ENCODE measurements around the gene PLA2R1.

DNA sequence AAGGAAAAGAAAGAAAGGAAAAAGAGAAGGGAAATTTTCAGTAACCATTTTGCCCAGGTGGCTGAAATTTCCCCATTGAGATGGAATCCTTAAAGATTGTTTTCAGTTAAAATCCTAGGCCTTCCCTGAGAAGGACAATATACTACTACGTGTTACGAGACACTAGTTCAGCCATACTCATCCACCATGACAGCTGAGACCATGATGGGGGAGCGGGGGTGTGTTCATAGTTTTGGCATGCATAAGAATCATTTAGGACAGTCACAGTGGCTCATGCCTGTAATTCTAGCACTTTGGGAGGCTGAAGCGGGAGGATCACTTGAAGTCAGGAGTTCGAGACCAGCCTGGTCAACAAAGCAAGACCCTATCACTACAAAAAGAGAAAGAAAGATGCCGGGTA, 28.0 kb downstream of the PLA2R1 start:
- TF ChIP-seq, protein P1, sequence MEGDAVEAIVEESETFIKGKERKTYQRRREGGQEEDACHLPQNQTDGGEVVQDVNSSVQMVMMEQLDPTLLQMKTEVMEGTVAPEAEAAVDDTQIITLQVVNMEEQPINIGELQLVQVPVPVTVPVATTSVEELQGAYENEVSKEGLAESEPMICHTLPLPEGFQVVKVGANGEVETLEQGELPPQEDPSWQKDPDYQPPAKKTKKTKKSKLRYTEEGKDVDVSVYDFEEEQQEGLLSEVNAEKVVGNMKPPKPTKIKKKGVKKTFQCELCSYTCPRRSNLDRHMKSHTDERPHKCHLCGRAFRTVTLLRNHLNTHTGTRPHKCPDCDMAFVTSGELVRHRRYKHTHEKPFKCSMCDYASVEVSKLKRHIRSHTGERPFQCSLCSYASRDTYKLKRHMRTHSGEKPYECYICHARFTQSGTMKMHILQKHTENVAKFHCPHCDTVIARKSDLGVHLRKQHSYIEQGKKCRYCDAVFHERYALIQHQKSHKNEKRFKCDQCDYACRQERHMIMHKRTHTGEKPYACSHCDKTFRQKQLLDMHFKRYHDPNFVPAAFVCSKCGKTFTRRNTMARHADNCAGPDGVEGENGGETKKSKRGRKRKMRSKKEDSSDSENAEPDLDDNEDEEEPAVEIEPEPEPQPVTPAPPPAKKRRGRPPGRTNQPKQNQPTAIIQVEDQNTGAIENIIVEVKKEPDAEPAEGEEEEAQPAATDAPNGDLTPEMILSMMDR (IDR thresholded peaks at IDR 0.05; ENCODE audit: poor library complexity, severe bottlenecking), result no peak
- no peak for TF ChIP-seq EZH2 (IDR thresholded peaks at IDR 0.05; ENCODE audit: borderline replicate concordance, insufficient read depth, low read length, poor library complexity, severe bottlenecking)
- TF ChIP-seq EP300 (conservative IDR thresholded peaks at IDR 0.05; ENCODE audit: poor library complexity, severe bottlenecking), result no peak
- TF ChIP-seq TAF1 (IDR thresholded peaks at IDR 0.05; ENCODE audit: low read depth), result no peak
- TF ChIP-seq POLR2AphosphoS5 (IDR thresholded peaks at IDR 0.05), result no peak
- TF ChIP-seq, protein P2, sequence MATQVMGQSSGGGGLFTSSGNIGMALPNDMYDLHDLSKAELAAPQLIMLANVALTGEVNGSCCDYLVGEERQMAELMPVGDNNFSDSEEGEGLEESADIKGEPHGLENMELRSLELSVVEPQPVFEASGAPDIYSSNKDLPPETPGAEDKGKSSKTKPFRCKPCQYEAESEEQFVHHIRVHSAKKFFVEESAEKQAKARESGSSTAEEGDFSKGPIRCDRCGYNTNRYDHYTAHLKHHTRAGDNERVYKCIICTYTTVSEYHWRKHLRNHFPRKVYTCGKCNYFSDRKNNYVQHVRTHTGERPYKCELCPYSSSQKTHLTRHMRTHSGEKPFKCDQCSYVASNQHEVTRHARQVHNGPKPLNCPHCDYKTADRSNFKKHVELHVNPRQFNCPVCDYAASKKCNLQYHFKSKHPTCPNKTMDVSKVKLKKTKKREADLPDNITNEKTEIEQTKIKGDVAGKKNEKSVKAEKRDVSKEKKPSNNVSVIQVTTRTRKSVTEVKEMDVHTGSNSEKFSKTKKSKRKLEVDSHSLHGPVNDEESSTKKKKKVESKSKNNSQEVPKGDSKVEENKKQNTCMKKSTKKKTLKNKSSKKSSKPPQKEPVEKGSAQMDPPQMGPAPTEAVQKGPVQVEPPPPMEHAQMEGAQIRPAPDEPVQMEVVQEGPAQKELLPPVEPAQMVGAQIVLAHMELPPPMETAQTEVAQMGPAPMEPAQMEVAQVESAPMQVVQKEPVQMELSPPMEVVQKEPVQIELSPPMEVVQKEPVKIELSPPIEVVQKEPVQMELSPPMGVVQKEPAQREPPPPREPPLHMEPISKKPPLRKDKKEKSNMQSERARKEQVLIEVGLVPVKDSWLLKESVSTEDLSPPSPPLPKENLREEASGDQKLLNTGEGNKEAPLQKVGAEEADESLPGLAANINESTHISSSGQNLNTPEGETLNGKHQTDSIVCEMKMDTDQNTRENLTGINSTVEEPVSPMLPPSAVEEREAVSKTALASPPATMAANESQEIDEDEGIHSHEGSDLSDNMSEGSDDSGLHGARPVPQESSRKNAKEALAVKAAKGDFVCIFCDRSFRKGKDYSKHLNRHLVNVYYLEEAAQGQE (IDR thresholded peaks at IDR 0.05; ENCODE audit: borderline replicate concordance), result no peak
- no peak for TF ChIP-seq SMC3 (conservative IDR thresholded peaks at IDR 0.05; ENCODE audit: poor library complexity)

Measured in neural cell (in vitro differentiated cells).